ENCODE data around the gene MS4A2.

DNA sequence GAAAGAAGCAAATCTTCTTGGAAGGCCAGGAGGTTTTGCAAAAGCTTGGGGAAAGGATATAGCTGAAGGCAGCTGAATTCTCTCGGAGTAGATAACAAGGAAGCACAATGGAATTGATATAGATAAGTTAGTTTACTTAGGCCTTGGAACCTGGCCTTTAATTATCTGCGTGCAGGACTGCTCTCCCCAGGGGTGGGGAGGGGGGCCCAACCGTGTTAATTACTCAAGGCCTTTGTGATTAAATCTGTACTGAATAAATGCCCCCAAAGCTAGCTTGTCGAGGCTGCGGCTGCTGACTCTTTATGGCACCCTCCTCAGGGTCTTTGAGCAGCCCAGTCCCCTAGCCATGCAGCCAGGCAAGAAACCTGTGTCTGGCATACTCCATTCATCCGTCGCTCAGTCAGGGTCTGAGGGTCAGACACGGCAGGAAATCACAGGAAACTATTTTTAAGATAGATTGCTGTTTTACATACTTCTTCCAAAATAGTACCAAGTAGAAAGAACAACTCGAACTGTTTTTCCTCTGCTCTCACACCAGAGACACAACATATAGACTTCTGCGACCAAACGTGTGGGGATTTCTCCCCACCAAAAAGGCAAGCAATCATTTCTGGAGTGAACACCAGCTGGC is 36.5 kb downstream of the MS4A2 start:
- TF ChIP-seq POLR2AphosphoS5 (IDR thresholded peaks at IDR 0.05) (no peak), EP300 (IDR thresholded peaks at IDR 0.05) (no peak), POLR2A (IDR thresholded peaks at IDR 0.05) (no peak)
- TF ChIP-seq, protein P1, sequence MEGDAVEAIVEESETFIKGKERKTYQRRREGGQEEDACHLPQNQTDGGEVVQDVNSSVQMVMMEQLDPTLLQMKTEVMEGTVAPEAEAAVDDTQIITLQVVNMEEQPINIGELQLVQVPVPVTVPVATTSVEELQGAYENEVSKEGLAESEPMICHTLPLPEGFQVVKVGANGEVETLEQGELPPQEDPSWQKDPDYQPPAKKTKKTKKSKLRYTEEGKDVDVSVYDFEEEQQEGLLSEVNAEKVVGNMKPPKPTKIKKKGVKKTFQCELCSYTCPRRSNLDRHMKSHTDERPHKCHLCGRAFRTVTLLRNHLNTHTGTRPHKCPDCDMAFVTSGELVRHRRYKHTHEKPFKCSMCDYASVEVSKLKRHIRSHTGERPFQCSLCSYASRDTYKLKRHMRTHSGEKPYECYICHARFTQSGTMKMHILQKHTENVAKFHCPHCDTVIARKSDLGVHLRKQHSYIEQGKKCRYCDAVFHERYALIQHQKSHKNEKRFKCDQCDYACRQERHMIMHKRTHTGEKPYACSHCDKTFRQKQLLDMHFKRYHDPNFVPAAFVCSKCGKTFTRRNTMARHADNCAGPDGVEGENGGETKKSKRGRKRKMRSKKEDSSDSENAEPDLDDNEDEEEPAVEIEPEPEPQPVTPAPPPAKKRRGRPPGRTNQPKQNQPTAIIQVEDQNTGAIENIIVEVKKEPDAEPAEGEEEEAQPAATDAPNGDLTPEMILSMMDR (IDR thresholded peaks at IDR 0.05): no peak
